Kidney glomerular epithelial cell (primary cell): ENCODE measurements around the gene SGCD.
A peak's percentile ranks its signal among the peaks of the same experiment; 100 is the strongest.

ENCODE experiments used
- DNase-seq: peaks from one replicate; lab custom pipeline; 2025; lab: John Stamatoyannopoulos, UW

Gene SGCD

GRCh38 chr5:156401804-156402203 is 74.8 kb downstream of the SGCD start:
- DNase-seq = no peak

GRCh38 chr5:156402387-156402921 is 75.5 kb downstream of the SGCD start:
- peak; percentile 91 for DNase-seq

GRCh38 chr5:156405988-156406387 is 79.0 kb downstream of the SGCD start:
- DNase-seq = no peak

GRCh38 chr5:156407251-156407650 is 80.3 kb downstream of the SGCD start:
- DNase-seq = no peak

- DNase-seq = no peak
Measured at GRCh38 chr5:156409834-156410233, 82.9 kb downstream of the SGCD start.

- DNase-seq = no peak
Measured at GRCh38 chr5:156411185-156411613, 84.2 kb downstream of the SGCD start.

GRCh38 chr5:156411957-156412356 is 85.0 kb downstream of the SGCD start:
- no peak for DNase-seq

GRCh38 chr5:156414391-156414790 is 87.4 kb downstream of the SGCD start:
- DNase-seq = no peak

- no peak for DNase-seq
Measured at GRCh38 chr5:156419661-156420060, 92.7 kb downstream of the SGCD start.

GRCh38 chr5:156420665-156421064 is 93.7 kb downstream of the SGCD start:
- no peak for DNase-seq

- DNase-seq = no peak
Measured at GRCh38 chr5:156421798-156422197, 94.8 kb downstream of the SGCD start.

- no peak for DNase-seq
Measured at GRCh38 chr5:156423597-156423996, 96.6 kb downstream of the SGCD start.

GRCh38 chr5:156427315-156427714 is 100.4 kb downstream of the SGCD start:
- no peak for DNase-seq

- no peak for DNase-seq
Measured at GRCh38 chr5:156431956-156432829, 105.2 kb downstream of the SGCD start.

GRCh38 chr5:156432830-156433105 is 105.8 kb downstream of the SGCD start:
- no peak for DNase-seq

GRCh38 chr5:156434471-156434870 is 107.5 kb downstream of the SGCD start:
- no peak for DNase-seq

- DNase-seq = no peak
Measured at GRCh38 chr5:156435101-156435500, 108.1 kb downstream of the SGCD start.

- no peak for DNase-seq
Measured at GRCh38 chr5:156438076-156438475, 111.1 kb downstream of the SGCD start.

- no peak for DNase-seq
Measured at GRCh38 chr5:156444753-156445291, 117.9 kb downstream of the SGCD start.

GRCh38 chr5:156446526-156446925 is 119.6 kb downstream of the SGCD start:
- no peak for DNase-seq

- no peak for DNase-seq
Measured at GRCh38 chr5:156450778-156451177, 123.8 kb downstream of the SGCD start.

- DNase-seq = no peak
Measured at GRCh38 chr5:156451505-156451904, 124.5 kb downstream of the SGCD start.

- no peak for DNase-seq
Measured at GRCh38 chr5:156456857-156457256, 129.9 kb downstream of the SGCD start.
